Measurements from ENCODE around the gene SH3PXD2B.
A peak's percentile ranks its signal among the peaks of the same experiment; 100 is the strongest.
"Not testable (repeated sequence)": the region's sequence is repeated elsewhere in the genome, so short reads cannot be mapped to it uniquely, and the experiment has no call there.

The SH3PXD2B gene

DNA sequence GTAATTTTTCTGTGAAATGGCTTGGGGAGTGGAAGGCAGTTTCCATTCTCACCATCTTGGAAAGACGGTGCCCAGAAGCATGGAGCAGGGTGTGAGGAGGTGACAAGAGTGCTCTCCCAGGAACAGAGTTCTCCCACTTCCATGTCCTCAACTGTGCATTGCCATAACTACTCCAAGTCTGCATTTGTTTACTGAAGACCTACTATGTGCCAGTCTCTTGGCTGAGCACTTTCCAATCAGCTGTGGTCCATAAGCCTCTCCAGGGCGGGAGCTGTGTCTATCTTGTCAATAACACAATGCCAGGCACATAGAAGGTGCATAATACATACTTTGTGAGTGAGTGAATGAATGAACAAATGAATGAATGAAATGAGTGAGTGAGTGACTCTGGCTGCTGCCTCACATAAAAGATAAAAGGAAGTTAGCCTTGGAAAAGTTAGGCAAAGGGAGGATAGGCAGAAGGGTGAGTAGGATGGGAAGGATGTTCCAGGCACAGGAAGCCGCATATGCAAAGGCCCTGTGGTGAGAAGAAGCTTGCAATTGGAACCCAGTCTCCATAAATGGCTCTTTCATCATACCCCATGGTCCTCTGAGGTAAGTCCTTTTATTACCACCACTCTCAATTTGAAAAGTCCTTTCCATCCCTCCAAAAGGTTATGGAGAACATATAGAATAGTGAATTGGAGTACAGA lies 31.3 kb upstream of the SH3PXD2B start:
- no peak for DNase-seq (ENCODE audit: low read depth)

DNA sequence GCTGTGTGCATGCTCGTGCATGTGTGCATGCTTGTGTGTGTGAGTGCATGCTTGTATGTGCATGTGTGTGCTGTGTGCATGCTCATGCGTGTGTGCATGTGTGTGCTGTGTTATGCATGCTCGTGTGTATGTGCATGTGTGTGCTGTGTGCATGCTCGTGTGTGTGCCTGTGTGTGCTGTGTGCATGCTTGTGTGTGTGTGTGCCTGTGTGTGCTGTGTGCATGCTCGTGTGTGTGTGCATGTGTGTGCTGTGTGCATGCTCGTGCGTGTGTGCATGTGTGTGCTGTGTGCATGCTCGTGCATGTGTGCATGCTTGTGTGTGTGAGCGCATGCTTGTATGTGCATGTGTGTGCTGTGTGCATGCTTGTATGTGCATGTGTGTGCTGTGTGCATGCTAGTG lies 30.3 kb upstream of the SH3PXD2B start:
- no peak for DNase-seq (ENCODE audit: low read depth)

DNA sequence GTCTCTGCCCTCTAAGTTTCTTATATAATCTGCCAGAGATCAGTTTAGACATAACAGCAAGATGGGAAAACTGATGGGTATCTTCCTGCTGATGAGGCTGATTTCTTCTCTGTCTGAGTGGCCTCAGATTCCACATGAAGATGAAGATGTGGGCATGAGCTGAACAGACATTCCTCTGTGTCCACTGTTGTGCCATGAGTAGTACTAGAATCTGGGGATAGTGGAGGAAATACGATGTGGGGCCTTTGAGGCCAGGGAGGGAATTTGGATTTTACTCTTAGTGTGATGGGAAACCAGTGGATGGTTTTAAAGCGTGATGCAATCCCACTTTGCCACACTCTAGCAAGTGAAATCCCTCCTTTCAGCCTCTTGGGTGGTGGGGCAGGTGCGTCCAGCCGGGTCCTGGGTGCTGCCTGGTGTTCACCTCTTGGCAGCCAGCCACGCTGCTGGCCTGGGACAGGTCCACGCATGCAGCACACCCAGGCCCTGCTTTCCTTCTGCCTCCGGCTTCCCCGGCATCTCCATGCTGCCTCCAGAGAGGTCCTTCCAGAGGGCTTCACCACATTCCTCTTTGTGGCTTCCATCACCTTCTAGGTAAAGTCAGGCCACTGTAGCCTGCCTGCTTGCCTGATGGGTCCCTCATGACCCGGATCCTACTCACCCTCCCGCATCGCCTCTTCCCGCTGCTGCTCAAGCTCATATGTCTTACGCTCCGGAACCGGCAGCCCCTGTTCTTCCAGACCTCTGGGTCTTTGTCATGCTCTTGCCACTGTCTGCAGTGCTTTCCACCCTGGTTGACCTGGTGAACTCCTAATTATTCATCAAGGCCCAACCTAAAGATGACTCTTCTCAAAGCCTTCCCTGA lies 28.1 kb upstream of the SH3PXD2B start:
- no peak for DNase-seq (ENCODE audit: low read depth)

DNA sequence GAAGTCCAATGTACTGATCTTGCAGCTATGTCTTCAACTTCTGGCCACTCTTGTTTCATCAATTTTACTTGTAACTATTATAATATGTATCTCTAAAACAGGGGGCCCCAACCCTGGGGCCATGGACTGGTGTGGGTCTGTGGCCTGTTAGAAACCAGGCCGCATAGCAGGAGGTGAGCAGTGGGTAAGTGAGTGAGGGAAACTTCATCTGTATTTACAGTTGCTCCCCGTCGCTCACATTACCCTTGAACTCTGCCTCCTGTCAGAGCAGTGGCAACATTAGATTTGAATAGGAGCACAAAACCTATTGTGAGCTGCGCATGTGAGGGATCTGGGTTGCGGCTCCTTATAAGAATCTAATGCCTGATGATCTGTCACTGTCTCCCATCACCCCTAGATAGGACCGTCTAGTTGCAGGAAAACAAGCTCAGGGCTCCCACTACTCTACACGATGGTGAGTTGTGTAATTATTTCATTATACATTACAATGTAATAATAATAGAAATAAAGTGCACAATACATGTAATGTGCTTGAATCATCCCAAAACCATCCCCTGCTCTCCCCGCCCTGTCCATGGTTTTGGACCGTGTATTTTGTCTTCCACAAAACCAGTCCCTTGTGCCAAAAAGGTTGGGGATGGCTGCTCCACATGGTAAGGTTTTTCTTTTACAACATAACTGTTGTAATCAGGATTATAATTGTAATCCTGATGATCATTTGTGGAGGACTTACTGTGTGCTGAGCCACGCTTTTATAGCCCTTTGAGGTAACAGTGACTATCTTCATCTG lies 26.9 kb upstream of the SH3PXD2B start:
- no peak for DNase-seq (ENCODE audit: low read depth)

DNA sequence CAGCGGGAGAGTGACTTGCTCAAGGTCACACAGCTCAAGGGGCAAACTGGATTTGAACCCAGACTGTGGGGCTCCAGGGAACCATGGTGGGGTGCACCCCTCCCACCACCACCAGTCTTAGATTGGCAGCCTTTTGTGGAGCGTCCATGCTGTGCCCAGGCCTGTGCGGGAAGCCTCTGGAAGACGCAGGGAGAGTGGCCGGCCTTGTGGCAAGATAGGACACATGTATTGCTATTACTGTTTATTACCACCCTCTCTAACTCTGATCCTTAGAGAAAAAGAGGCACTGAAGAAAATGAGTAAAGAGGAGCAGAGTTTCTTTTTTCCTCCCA lies 25.4 kb upstream of the SH3PXD2B start:
- no peak for DNase-seq (ENCODE audit: low read depth)

DNA sequence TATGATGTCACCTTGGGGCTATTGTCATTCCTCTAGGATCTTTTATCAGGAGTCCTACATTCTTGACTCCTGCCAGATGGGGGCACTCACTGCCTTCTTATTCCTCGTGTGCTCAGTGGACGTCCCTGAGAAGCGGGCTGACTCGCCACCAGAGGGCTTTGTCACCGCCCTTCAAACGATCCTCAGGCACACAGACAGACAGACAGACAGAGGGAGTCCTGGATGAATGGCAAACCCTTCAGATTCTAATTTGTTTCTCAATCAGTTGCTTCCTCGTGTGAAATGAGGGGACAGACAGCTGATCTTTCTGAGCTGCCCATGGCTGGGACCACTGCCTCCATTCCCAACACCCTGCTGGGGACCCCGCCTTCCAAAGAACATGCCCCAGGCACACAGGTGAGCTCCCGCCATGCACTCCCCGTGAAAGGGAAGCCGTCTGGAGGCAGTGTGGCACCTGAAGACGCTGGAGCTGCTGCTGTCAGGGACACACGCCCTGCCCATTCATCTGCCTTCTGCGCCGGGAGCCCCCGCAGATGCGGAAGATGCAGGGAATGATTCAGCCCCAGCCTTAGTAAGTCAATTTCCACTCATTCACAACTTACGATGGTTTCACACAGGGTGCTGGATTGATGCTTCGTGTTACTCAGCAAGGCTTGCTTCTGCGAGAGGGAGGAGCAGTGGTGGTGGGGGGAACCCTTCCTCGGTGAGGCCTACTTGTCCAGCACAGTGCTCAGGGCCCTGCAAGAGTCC lies 24.9 kb upstream of the SH3PXD2B start:
- DNase-seq (ENCODE audit: low read depth), result peak; percentile 40

DNA sequence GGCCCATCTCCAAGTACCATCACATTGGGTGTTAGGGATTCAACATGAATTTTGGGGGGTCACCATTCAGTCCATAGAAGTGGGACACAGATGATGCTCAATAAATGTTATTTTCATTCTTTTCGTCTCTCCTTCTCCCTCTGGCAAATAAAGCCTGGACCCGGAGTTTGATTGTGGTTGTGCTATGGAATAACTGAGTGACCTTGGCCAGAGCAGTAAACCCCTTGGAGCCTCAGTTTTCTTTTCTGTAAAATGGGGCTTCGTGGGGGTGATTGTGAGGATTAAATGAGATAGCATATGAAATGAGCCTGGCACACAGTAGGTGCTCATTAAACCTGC lies 24.3 kb upstream of the SH3PXD2B start:
- DNase-seq (ENCODE audit: low read depth), result not testable (repeated sequence)

DNA sequence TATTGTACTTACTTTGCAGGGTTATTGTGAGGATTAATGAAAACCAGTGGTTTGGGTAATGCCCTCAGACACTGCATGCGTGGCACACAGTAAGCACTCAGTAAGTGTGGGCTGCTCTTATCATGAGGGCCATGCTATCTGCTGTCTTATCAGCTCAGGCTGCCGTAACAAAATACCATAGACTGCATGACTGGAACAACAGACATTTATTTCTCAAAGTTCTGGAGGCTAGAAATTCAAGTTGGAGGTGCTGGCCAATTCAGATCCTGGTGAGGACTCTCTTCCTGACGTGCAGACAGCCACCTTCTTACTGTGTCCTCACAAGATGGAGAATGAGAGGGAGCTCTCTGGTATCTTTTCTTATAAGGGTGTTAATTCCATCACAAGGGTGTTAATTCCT lies 23.9 kb upstream of the SH3PXD2B start:
- DNase-seq (ENCODE audit: low read depth), result no peak

DNA sequence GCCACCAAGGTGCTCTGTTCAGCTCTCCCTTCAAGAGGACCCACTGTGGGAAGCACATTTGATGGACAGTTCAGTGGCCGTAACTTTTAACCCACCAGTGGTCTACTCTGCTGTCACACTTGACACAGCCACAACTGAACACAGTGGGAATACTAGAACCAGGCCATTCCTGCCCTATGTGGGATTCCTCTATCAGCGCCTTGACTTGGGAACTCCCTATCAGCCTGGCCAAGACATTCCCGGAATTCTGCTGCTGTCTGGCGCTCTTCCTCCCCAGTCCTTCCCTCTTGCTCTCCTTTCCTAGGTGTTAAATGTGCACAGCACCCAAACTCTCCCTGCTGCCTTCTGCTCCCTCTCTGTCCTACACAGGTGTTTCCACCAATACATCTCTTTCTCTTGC lies 23.1 kb upstream of the SH3PXD2B start:
- no peak for DNase-seq (ENCODE audit: low read depth)

DNA sequence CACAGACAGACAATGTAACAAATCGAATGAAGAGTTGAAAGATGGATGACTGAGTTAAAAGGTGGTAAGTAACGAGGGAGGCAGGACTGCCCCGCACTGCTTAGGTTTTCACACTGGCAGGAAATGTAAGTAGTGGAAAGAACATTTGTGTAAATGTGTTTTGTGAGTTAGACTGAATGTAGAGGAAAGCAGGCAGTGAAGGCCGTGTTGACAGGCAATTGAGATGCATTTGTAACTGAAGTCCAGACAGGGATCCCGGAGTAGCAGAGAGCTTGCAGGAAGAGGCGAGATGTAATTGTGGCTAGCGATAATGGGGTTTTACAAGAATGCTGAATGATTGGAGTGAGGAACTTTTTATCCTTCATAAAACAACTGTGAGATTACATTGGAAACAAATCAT lies 20.0 kb upstream of the SH3PXD2B start:
- DNase-seq (ENCODE audit: low read depth), result no peak

DNA sequence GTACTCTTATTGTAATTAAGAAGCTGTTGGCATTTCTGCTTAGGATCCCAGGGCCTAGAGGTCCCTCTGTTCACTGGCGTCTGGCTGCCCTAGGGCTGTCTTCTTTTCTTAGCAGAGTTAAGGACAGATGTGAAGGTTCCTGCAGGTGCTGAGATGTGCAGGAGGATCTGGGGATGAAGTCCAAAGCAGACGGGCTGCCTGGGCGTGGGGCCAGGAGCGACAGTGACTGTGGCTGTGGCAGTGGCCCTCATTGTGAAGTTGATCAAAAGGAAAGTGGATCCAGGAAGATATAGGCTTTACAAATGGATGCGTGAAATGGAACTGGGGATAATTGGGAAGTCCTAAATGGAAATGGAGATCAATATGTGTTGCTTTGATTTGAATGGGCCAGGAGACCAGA lies 19.1 kb upstream of the SH3PXD2B start:
- no peak for DNase-seq (ENCODE audit: low read depth)

DNA sequence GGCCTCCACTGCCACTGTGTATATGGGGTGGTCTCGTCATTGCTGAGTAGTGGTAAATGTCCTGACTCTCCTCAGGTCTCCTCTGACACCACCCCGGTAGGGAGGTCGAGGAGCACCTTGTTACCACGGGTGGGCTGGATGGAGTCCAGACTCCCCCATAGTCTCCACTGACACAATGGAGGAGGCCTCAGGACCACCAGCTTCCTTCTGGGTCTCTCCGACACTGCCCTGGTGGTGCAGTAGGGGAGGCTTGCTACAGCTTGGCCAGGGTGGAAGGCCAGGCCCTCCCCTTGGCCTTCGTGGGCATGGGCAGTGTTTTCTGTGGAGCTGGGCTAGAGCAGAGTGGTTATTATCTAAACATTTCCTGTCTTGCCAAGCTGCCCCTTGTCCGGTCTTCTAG lies 15.4 kb upstream of the SH3PXD2B start:
- DNase-seq (ENCODE audit: low read depth), result no peak

DNA sequence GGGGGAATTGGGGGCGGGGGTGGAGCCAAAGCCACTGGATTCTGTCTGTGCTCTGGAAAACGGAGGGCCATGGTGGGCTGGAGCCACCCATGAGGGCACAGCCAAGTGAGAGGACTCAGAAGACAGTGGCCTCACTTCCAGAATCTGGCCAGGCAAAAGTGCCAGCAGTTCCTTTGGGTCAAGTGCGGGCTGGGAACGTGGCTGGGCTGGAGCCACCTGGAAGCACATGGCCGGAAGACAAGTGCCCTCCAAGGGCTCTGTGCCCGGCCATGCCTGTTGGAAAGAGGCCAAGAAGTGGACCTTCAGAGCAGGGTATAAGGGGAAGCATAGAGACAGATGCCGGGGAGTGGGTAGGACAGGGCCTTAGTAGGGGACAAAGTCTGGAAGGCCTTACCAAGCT lies 11.7 kb upstream of the SH3PXD2B start:
- DNase-seq (ENCODE audit: low read depth), result no peak

DNA sequence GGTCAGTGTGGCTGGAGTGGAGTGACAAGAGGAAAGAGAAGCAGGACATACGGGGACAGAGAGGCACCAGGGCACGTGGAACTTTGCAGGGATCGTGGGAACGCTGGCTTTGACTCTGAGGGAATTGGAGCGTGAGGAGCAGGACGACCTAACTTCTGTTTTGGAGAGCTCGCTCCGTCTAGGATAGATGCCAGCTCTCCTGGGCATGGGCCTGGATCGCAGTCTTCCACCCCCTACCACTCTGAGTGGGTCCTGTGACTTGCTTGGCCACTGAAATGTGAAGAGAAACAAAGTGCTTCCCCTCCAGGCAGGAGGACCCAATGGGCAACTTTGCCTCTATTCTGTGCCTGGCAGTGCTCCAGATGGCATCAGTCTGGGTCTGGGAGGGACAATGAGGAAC lies 8.7 kb upstream of the SH3PXD2B start:
- DNase-seq (ENCODE audit: low read depth), result no peak

DNA sequence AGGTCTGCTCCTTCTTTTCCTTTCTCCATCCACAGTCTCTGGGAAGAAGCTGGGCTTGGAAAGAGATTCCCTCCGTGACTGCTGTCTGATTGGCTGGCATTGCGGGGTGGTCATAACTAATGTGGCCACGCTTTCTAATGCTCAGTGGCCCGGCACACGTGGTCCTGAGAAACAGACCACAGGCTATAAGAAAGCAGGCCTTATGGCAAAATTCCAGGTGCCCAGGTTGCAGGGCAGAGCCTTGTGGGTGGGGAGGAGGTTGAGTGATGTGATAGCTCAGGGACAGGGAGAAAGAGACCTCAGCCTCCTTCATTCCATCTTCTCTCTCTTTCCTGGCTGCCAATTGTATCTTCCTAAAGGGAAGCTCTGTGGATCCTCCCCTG lies 5.4 kb upstream of the SH3PXD2B start:
- no peak for DNase-seq (ENCODE audit: low read depth)

DNA sequence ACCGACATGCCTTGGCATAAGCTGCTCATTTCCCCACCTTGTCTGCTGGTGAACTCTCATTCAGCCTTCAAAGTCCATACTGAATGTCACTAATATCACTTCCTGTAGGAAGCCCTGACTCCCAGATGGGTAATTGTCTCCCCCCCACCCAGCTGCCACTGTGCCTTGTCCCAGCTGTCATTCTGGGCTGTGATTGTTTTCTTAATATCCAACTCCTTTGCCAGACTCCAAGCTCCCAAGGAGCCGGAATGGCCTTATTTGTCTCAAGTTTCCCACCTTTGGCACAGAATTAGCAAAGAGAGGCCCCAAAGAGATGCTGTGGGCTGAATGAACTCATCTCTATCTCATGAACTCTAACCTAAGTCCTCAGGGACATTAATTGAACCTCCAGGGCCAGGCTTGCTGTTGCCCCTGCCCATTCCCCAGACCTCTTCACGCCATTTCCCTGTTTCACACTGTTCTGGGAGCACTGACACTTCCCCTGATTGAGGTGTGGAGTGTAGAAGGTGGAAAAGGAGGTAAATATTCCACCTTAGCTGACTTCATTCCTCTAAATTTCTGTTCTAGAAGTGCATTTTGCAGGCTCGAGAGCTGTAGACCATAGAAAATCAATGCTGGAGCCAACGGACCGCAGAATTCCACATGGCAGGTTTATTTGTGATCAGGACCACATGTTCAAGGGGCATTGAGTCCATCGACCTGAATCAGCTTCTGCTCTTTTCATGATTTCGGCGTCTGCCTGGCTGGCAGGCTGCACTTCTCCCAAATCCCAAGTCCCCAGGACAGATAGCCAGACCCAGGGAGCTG lies 4.9 kb upstream of the SH3PXD2B start:
- no peak for DNase-seq (ENCODE audit: low read depth)

DNA sequence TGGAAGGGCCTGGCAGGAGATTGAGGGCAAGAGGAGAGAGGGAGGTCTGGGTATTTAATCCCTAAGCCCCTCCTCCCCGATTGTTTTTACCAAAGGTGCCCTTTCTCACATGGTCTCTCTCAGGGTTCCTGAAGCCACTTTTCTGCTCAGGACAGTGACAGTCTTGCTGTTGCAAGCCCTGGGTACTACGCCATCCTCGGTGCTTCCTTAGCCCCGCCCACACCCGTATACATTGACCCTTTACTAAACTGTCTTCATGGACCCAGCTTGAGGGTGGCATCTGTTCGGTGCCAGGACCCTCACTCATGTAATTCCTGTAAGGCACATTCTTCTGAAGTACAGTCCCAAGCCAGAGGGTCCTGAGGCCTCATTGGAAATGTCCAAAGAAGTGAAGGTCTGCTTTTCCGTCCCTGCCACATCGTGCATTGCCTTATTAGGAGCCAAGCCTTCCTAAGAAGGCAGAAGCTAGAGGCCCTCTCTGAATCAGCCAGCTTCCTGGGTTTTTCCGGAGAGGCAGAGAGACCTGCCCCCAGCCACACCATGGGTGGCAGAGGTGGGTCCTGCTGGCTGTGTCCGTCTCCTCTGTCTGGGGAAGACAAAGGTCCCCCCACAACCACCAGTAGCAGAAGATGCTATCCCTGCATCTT lies 1.9 kb upstream of the SH3PXD2B start:
- DNase-seq (ENCODE audit: low read depth), result no peak

DNA sequence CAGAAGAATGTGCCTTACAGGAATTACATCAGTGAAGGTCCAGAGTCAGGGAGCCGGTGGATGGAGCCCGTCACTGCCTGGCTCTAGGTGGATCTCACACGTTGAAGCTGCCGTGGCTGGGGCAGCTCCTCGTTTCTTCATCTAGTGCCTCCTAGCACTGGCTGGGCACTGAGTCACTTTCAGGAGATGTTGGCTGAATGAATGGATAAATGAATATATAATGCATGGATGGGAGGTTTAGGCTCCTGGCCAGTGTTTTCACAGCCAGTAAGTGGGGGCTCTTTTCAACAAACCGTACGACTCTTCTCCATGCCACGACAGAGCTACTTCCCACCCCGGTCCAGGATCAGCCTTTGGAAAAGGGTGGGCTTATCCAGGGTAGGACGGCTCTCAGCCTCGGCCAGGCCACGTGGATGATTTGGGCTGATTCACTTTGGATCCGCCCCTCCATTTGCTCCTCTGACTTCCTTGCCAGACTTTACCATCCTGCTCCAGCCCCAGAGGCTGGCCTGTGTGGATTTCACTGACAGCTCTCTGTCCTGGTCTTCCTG lies 1.3 kb upstream of the SH3PXD2B start:
- no peak for DNase-seq (ENCODE audit: low read depth)

DNA sequence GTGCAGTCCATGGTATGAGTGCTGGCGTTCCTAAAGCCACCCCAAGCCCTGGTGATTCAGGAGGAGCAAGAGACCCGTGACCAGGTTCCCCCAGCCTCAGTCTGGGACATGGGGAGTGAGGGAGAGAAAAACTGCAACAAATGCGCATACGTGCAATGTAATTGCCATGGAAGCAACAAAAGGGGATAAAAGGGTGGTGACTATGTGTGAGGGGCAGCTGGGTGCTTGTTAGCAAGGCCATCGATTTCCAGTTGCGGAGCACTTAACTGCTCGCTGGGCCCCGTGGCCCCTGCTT lies 709 bp upstream of the SH3PXD2B start:
- no peak for DNase-seq (ENCODE audit: low read depth)

DNA sequence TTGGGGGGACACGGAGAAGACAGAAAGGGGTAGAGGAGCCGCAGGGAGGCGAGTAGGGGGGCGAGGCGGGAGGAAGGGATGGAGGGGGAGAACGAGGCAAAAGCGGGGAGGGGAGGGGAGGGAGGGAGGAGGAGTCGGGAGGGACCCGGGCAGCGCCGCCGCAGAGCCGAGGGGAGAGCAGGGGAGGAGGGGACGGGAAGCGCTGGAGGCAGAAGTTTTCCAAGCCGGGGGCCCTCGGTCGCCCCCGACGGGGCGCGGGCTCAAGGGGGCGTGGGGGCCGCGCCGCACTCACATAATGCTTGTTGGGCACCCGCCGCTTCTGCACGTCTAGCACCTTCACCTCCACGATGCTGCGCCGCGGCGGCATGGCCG lies 353 bp downstream of the SH3PXD2B start:
- DNase-seq (ENCODE audit: low read depth), result no peak
